Neural crest cell (in vitro differentiated cells): ENCODE data around the gene SHROOM3. TPM values are rescaled to one million over a fixed set of nuclear protein-coding genes. Genes with fewer than 3 reads are reported as not detected.

Source experiments
- DNase-seq: peaks from one replicate; pipeline ENCODE4 v3.0.0; 2021; ENCODE audit warnings: low read depth, mixed read lengths, low spot score
- H3K27ac Mint-ChIP-seq: one replicate; pipeline ENCODE4 v1.8.0; 2021; ENCODE audit warnings: mild to moderate bottlenecking, mixed read lengths; ENCODE audit not compliant: unreplicated experiment
- H3K27me3 Mint-ChIP-seq: 2 replicates; pipeline ENCODE4 v1.8.0; 2021; ENCODE audit warnings: low read depth, mild to moderate bottlenecking, mixed read lengths
- H3K36me3 Mint-ChIP-seq: 2 replicates; pipeline ENCODE4 v1.8.0; 2021; ENCODE audit warnings: low read depth, mild to moderate bottlenecking, mixed read lengths
- H3K4me1 Mint-ChIP-seq: 2 replicates; pipeline ENCODE4 v1.8.0; 2021; ENCODE audit warnings: mixed read lengths
- H3K4me3 Mint-ChIP-seq: one replicate; pipeline ENCODE4 v1.8.0; 2021; ENCODE audit warnings: mild to moderate bottlenecking, mixed read lengths
- H3K9me3 Mint-ChIP-seq: 2 replicates; pipeline ENCODE4 v1.8.0; 2021; ENCODE audit warnings: mixed read lengths
- total RNA-seq: library from RNA; stranded (reverse); gene quantifications from 2 replicates; pipeline ENCODE4 v1.2.1, GENCODE V29; 2021
- TF ChIP-seq, protein P1 (sequence below): fragments of 200-600 bp; sonication (generic); conservative IDR thresholded peaks from 2 replicates; pipeline ENCODE4 v1.5.0; 2021; ENCODE audit warnings: antibody characterized with exemption, mild to moderate bottlenecking

Gene SHROOM3
- total RNA-seq, 1 donor from 2014 or later: 40.1 TPM

DNA sequence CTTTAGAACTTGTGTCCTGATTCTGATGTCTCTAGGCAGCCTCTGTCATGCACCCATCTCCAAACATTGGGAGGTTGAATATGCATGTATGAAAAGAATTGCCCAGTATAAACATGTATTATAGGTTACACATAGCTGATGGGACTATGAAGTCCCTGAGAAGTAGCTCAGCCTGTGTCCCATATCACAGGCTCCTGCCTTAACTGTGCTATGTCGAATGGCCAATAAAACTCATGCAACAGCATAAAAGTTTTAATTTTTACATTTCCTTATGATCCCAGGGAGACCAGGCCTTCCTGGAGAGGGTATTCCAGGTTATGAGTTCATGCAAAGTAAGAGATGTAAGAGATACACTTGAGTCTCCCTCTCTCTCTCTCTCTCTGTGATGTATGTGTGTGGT is 217.4 kb downstream of the SHROOM3 start:
- Mint-ChIP-seq H3K27me3 (no peaks in the 10 kb centered on the region), H3K27ac (no peak overlapping the region), H3K4me3 (no peak overlapping the region), H3K9me3 (no peaks in the 10 kb centered on the region), H3K4me1 (peaks cover 4% of the 10 kb centered on the region), H3K36me3 (peaks cover 4% of the 10 kb centered on the region)
- TF ChIP-seq, protein P1, sequence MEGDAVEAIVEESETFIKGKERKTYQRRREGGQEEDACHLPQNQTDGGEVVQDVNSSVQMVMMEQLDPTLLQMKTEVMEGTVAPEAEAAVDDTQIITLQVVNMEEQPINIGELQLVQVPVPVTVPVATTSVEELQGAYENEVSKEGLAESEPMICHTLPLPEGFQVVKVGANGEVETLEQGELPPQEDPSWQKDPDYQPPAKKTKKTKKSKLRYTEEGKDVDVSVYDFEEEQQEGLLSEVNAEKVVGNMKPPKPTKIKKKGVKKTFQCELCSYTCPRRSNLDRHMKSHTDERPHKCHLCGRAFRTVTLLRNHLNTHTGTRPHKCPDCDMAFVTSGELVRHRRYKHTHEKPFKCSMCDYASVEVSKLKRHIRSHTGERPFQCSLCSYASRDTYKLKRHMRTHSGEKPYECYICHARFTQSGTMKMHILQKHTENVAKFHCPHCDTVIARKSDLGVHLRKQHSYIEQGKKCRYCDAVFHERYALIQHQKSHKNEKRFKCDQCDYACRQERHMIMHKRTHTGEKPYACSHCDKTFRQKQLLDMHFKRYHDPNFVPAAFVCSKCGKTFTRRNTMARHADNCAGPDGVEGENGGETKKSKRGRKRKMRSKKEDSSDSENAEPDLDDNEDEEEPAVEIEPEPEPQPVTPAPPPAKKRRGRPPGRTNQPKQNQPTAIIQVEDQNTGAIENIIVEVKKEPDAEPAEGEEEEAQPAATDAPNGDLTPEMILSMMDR: no peak
- DNase-seq: no peak

DNA sequence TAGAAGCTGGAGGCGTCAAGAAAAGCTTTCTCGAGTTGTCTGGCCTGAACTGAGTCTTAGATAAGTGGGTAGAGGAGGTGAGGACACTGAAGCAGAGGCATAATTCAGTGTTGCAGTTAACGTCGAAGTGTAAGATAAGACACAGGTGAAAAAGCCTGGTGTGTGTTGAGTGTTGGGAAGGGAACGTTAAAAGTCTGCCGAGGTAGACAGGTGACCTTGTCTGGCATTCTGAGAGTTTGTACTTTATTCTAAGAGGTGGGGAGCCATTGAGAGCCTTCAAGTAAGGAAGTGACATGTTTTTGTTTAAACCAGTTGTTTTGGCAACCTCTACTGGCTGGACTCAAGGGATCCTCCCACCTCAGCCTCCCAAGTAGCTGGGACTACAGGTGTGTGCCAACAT is 219.1 kb downstream of the SHROOM3 start:
- Mint-ChIP-seq H3K27me3 (no peaks in the 10 kb centered on the region), H3K4me1 (peaks cover 13% of the 10 kb centered on the region), H3K9me3 (no peaks in the 10 kb centered on the region), H3K4me3 (no peak overlapping the region), H3K36me3 (peaks cover 4% of the 10 kb centered on the region), H3K27ac (no peak overlapping the region)
- TF ChIP-seq, protein P1: no peak
- no peak for DNase-seq

- H3K27me3 Mint-ChIP-seq: no peaks in the 10 kb centered on the region
- H3K4me3 Mint-ChIP-seq: no peak overlapping the region
- no peak overlapping the region for H3K27ac Mint-ChIP-seq
- H3K36me3 Mint-ChIP-seq: peaks cover 4% of the 10 kb centered on the region
- peaks cover 13% of the 10 kb centered on the region for H3K4me1 Mint-ChIP-seq
- TF ChIP-seq, protein P1: no peak
- no peak for DNase-seq
- H3K9me3 Mint-ChIP-seq: no peaks in the 10 kb centered on the region
Observed at GRCh38 chr4:76654791-76655190, 219.8 kb downstream of the SHROOM3 start.

DNA sequence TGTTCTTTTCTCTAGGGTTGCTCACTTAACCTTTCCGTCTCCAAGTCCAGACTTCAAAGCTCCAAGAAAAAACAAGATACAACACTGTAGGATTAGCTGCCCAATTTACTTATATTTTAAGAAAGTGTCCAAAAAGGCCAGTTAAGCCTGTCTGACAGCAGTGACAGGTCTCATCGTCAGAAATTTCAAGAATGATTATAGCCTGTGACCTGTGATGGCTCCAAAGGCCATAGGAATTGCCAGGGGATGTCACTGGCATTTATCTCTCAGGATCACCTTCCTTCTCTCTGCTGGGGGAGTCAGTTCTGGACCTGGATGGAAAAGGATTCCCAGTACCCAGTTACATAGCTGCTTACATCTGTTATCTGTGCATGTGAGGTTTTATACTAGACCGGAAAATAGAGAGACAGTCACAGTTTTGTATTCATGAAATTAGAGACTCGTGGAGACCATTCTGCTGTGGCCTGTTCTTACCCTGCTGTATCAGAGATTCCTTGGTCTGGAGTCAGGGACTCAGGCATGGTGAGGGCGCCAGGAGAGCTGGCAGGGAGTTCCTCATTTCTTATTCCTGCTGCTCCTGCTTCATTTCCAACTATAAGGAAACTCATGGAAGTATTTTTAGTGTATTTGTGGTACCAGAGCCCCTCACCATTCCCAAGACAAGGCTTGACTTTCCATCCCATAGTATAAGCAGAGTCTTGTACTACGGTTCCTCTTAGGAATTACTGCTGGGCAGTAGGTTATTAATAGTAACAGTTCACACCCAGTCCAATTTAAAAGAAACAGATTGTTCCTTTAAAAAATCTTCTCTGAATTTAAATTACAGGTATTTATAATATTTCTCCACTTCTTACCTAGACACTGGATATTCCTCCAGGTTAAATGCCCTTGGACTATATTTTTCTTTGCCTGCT is 220.8 kb downstream of the SHROOM3 start:
- TF ChIP-seq, protein P1: no peak
- H3K27ac Mint-ChIP-seq: no peak overlapping the region
- no peaks in the 10 kb centered on the region for H3K9me3 Mint-ChIP-seq
- DNase-seq: no peak
- H3K4me1 Mint-ChIP-seq: peaks cover 13% of the 10 kb centered on the region
- H3K27me3 Mint-ChIP-seq: no peaks in the 10 kb centered on the region
- no peaks in the 10 kb centered on the region for H3K36me3 Mint-ChIP-seq
- H3K4me3 Mint-ChIP-seq: no peak overlapping the region

DNA sequence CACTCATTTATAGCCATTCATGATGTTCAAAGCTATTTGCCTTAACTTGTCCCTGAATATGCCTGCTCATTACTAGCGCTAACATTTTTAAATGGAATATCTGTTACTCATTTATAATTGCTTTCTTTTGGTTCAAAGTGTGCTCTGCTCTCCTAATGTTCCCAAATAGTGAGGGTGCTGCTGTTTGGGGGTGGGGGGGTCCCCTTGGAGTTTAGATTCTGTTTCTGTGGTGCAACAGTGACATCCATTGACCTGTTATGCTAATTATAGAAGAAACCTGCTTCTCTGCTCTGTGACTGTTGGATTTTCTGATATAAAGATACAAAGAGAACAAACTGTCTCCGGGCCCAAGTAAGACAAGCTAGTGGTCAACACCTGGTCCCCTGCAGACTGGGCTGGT is 222.4 kb downstream of the SHROOM3 start:
- TF ChIP-seq, protein P1: no peak
- H3K27ac Mint-ChIP-seq: no peak overlapping the region
- H3K27me3 Mint-ChIP-seq: no peaks in the 10 kb centered on the region

More for the DNA sequence above, 222.4 kb downstream of the SHROOM3 start:
- DNase-seq: no peak
- peaks cover 13% of the 10 kb centered on the region for H3K4me1 Mint-ChIP-seq
- no peaks in the 10 kb centered on the region for H3K9me3 Mint-ChIP-seq
- no peaks in the 10 kb centered on the region for H3K36me3 Mint-ChIP-seq
- H3K4me3 Mint-ChIP-seq: no peak overlapping the region
